Amniotic stem cell (primary cell): ENCODE data around the gene CD58.
"Not testable (repeated sequence)": the region's sequence is repeated elsewhere in the genome, so short reads cannot be mapped to it uniquely, and the experiment has no call there.

Experiments used
- DNase-seq: peaks from one replicate; lab custom pipeline; 2025; lab: John Stamatoyannopoulos, UW

Gene CD58

GRCh38 chr1:116591951-116592605 is 21.3 kb upstream of the CD58 start:
- not testable (repeated sequence) for DNase-seq

- not testable (repeated sequence) for DNase-seq
Measured at GRCh38 chr1:116591006-116591950, 20.5 kb upstream of the CD58 start.

GRCh38 chr1:116590359-116591005 is 19.7 kb upstream of the CD58 start:
- not testable (repeated sequence) for DNase-seq

GRCh38 chr1:116589101-116589735 is 18.4 kb upstream of the CD58 start:
- DNase-seq, result not testable (repeated sequence)

- no peak for DNase-seq
Measured at GRCh38 chr1:116587501-116588227, 16.8 kb upstream of the CD58 start.

- no peak for DNase-seq
Measured at GRCh38 chr1:116586741-116587143, 15.9 kb upstream of the CD58 start.

- no peak for DNase-seq
Measured at GRCh38 chr1:116585886-116586285, 15.1 kb upstream of the CD58 start.

GRCh38 chr1:116581323-116581885 is 10.6 kb upstream of the CD58 start:
- DNase-seq, result no peak

GRCh38 chr1:116580446-116581322 is 9.9 kb upstream of the CD58 start:
- no peak for DNase-seq

GRCh38 chr1:116579259-116579875 is 8.5 kb upstream of the CD58 start:
- DNase-seq, result no peak

- no peak for DNase-seq
Measured at GRCh38 chr1:116578581-116578980, 7.8 kb upstream of the CD58 start.

- DNase-seq, result no peak
Measured at GRCh38 chr1:116577759-116578314, 7.0 kb upstream of the CD58 start.

- peak; percentile 50 for DNase-seq
Measured at GRCh38 chr1:116574581-116575291, 3.9 kb upstream of the CD58 start.

- DNase-seq, result no peak
Measured at GRCh38 chr1:116573431-116574095, 2.7 kb upstream of the CD58 start.

- no peak for DNase-seq
Measured at GRCh38 chr1:116572771-116573430, 2.1 kb upstream of the CD58 start.

- no peak for DNase-seq
Measured at GRCh38 chr1:116572099-116572498, 1.3 kb upstream of the CD58 start.

GRCh38 chr1:116571215-116571919 is 541 bp upstream of the CD58 start:
- DNase-seq, result no peak
